Measurements from ENCODE around the gene CDK3.

CDK3 gene

DNA sequence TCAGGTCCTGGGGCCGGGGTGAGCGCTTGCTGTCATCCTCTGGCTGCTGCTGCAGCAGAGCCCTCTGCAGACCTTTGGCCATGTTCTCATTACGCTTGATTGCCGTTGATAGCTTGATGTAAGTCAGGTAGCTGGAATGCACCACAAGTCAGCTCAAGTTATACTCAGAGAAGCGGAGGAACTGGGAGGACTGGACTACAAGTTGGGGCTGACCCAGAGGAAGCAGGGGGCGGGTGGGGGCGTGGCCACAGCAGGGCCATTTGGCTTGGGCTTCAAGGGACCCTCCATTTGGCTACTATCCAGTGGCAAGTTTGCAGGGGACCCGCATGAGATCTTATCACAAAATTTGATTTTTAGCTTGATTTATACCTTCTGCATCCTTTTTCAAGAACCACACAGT, 45.4 kb downstream of the CDK3 start:
- TF ChIP-seq, protein P1, sequence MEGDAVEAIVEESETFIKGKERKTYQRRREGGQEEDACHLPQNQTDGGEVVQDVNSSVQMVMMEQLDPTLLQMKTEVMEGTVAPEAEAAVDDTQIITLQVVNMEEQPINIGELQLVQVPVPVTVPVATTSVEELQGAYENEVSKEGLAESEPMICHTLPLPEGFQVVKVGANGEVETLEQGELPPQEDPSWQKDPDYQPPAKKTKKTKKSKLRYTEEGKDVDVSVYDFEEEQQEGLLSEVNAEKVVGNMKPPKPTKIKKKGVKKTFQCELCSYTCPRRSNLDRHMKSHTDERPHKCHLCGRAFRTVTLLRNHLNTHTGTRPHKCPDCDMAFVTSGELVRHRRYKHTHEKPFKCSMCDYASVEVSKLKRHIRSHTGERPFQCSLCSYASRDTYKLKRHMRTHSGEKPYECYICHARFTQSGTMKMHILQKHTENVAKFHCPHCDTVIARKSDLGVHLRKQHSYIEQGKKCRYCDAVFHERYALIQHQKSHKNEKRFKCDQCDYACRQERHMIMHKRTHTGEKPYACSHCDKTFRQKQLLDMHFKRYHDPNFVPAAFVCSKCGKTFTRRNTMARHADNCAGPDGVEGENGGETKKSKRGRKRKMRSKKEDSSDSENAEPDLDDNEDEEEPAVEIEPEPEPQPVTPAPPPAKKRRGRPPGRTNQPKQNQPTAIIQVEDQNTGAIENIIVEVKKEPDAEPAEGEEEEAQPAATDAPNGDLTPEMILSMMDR (IDR thresholded peaks at IDR 0.05; ENCODE audit: borderline replicate concordance, insufficient read depth, low read depth, low read length) = no peak
- H3K4me3 ChIP-seq (ENCODE audit: low read depth, low read length) = no peak overlapping the region

DNA sequence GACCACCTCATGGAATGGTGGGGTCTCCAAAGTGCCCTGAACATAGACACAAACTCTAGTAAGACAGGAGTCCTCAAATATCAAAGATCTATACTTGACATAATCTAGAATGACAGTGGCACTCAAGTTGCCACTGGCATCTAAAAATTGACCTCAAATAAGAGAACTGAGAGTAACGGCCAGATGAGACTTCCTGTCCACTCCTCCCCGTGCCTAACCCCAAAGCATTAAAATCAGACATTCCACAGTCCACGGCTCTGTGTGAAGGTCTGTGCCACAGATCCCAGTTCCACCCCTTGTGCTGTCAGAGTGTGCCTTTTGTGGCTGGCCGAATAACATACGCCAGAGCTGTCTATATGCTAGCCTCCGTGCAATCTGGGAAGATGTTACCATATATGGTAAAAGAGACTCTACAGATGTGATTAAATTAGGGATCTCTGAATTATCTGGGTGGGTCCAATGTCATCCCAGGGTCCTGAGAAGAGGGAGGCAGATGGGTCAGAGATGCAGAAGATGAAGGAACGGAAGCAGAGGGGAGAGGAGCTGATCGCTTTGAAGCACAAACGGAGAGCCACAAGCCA, 47.5 kb downstream of the CDK3 start:
- no peak overlapping the region for H3K4me3 ChIP-seq (ENCODE audit: low read depth, low read length)
- TF ChIP-seq, protein P1 (IDR thresholded peaks at IDR 0.05; ENCODE audit: borderline replicate concordance, insufficient read depth, low read depth, low read length) = no peak

DNA sequence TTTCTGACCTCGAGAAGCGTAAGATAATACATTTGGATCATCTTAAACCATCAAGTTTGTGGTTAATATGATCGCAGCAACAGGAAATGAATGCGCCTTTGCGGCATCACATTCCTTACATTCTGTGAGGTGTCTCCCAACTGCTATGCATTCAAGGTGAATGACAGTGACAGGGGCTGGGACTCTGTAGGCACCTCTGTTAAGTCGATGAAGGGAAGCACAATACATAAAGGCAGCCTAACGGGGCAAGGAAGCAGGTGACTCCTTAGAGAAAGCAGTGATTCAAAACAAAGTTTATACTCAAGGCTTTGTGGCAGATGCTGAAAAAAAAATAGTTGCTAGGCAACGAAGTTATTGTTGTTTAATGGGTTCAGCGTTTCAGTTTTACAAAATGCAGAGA, 48.1 kb downstream of the CDK3 start:
- no peak overlapping the region for H3K4me3 ChIP-seq (ENCODE audit: low read depth, low read length)
- TF ChIP-seq, protein P1 (IDR thresholded peaks at IDR 0.05; ENCODE audit: borderline replicate concordance, insufficient read depth, low read depth, low read length) = no peak

DNA sequence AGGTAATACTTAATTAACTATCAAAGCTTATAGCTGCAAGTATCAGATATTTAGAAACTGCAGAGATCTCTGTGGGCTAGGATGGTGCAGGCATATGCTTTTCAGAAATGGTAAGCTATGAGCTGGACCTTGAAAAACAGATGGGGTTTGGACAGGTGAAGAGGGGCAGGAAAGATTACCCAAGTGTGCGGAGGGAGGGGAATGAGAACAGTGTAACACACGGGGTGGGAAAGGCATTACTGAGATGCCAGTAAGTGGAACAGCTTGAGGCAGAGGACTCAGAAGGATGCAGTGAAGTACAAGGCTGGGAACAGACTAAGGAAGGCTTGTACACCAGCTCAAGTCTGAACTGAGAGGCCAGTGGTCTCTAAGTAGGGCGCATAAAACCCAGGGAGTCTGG, 48.6 kb downstream of the CDK3 start:
- no peak overlapping the region for H3K4me3 ChIP-seq (ENCODE audit: low read depth, low read length)
- TF ChIP-seq, protein P1 (IDR thresholded peaks at IDR 0.05; ENCODE audit: borderline replicate concordance, insufficient read depth, low read depth, low read length) = no peak

DNA sequence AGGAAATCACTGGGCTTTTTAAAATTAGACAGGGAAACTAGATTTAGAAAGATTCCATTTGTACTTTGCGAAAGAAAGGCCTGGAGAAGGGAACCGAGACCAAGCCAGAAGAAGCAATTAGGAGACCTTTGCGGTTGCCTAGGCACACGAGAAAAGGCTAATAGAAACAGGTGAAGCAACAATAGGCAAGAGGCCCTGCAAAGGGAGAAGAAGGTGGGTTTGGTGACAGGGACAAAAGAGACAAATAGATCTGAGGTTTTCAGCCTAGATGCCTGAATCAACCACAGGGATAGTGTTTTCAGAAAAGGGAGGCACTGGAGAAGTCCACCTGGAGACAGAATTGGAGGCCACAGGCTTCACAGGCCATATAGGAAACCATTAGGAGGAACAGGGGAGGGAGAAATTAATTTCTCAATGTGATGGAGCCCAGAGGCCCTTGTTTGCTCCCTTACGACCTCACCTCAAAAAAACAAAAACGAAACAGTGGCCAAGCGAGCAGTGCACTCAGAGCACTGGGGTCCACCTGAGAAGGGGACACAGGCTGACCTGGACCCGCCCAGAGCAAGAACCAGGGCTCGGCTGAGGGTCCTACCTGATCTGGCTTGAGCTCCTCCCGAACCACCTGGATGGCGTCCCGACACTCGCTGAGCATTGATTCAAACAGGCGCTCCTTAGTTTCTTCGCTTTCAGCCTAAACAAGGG, 49.3 kb downstream of the CDK3 start:
- TF ChIP-seq, protein P1 (IDR thresholded peaks at IDR 0.05; ENCODE audit: borderline replicate concordance, insufficient read depth, low read depth, low read length) = no peak

DNA sequence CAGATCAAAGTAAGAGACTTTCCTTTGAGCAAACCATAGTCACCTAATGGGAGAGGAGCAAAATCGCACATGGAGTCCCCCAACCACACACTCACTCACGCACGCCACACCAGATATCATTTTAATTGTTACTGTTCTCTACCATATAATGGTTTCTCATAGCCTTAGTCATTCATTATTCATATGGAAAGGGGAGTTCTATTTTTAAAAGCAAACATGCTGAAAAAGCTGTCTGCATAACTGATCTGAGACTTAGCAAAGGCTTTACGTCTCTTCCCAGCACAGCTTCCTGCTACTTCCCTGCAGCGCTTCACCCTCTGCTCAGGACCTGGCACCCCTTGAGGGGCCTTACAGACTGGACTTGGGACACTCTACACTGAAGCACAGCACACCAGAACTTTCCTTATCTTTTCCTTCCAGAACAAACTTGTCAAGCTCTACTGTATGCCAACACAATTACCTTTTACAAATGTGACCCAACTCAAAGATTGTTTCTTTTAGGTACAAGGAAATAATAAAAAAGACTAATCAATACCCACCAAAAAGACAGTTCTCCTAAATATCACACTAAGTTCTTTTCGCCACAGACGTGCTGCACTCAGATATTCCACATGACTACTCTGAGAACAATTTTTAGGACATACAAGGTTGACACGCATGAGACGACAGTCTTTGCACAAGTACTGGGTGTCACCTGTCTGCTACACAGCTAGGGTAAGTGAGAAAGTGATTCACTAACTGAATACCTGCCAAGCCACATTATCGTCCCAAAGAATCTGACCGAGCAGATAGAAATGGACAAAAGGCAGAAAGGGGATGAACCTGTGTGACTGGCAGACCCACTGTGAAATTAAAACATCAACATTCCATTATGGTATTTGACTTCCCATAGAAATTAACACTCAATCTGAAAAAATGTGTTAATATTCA, 50.1 kb downstream of the CDK3 start:
- TF ChIP-seq, protein P1 (IDR thresholded peaks at IDR 0.05; ENCODE audit: borderline replicate concordance, insufficient read depth, low read depth, low read length) = no peak

More for the DNA sequence above, 49.3 kb downstream of the CDK3 start:
- no peak overlapping the region for H3K4me3 ChIP-seq (ENCODE audit: low read depth, low read length)

More for the DNA sequence above, 50.1 kb downstream of the CDK3 start:
- H3K4me3 ChIP-seq (ENCODE audit: low read depth, low read length) = no peak overlapping the region

Measured in GM12875 (cell line).